ENCODE measurements around the gene PTPRM. TPM values are rescaled to one million over a fixed set of nuclear protein-coding genes. Genes with fewer than 3 reads are reported as not detected.

The PTPRM gene
- total RNA-seq, 1 donor from 2014 or later: 40.1 TPM

GRCh38 chr18:7850446-7850845 lies 283.3 kb downstream of the PTPRM start:
- DNase-seq (ENCODE audit: low read depth in 2 of 2): no peak

GRCh38 chr18:7855028-7855427 lies 287.9 kb downstream of the PTPRM start:
- DNase-seq (ENCODE audit: low read depth in 2 of 2): no peak

GRCh38 chr18:7855671-7856070 lies 288.6 kb downstream of the PTPRM start:
- no peak for DNase-seq (ENCODE audit: low read depth in 2 of 2)

- no peak for DNase-seq (ENCODE audit: low read depth in 2 of 2)
Measured at GRCh38 chr18:7856116-7856515, 289.0 kb downstream of the PTPRM start.

- DNase-seq (ENCODE audit: low read depth in 2 of 2): no peak
Measured at GRCh38 chr18:7856733-7857132, 289.6 kb downstream of the PTPRM start.

GRCh38 chr18:7857562-7857961 lies 290.4 kb downstream of the PTPRM start:
- no peak for DNase-seq (ENCODE audit: low read depth in 2 of 2)

- DNase-seq (ENCODE audit: low read depth in 2 of 2): no peak
Measured at GRCh38 chr18:7859122-7859521, 292.0 kb downstream of the PTPRM start.

GRCh38 chr18:7870266-7870665 lies 303.1 kb downstream of the PTPRM start:
- no peak for DNase-seq (ENCODE audit: low read depth in 2 of 2)

- no peak for DNase-seq (ENCODE audit: low read depth in 2 of 2)
Measured at GRCh38 chr18:7870855-7871254, 303.7 kb downstream of the PTPRM start.

GRCh38 chr18:7871560-7872456 lies 304.7 kb downstream of the PTPRM start:
- DNase-seq (ENCODE audit: low read depth in 2 of 2): no peak

GRCh38 chr18:7872569-7872968 lies 305.5 kb downstream of the PTPRM start:
- peak; percentile 64 to 67 for DNase-seq (ENCODE audit: low read depth in 2 of 2)

- no peak for DNase-seq (ENCODE audit: low read depth in 2 of 2)
Measured at GRCh38 chr18:7873316-7873715, 306.2 kb downstream of the PTPRM start.

- no peak for DNase-seq (ENCODE audit: low read depth in 2 of 2)
Measured at GRCh38 chr18:7876354-7877104, 309.4 kb downstream of the PTPRM start.

- DNase-seq (ENCODE audit: low read depth in 2 of 2): peak in 1 of 2 donors; percentile 37
Measured at GRCh38 chr18:7877609-7878008, 310.5 kb downstream of the PTPRM start.

GRCh38 chr18:7878265-7879211 lies 311.4 kb downstream of the PTPRM start:
- DNase-seq (ENCODE audit: low read depth in 2 of 2): peak; percentile 85 to 90

- DNase-seq (ENCODE audit: low read depth in 2 of 2): peak; percentile 18
Measured at GRCh38 chr18:7879717-7880116, 312.6 kb downstream of the PTPRM start.

GRCh38 chr18:7885865-7886264 lies 318.7 kb downstream of the PTPRM start:
- DNase-seq (ENCODE audit: low read depth in 2 of 2): no peak

- no peak for DNase-seq (ENCODE audit: low read depth in 2 of 2)
Measured at GRCh38 chr18:7886436-7886835, 319.3 kb downstream of the PTPRM start.

- DNase-seq (ENCODE audit: low read depth in 2 of 2): no peak
Measured at GRCh38 chr18:7889515-7889914, 322.4 kb downstream of the PTPRM start.

GRCh38 chr18:7890075-7890474 lies 323.0 kb downstream of the PTPRM start:
- DNase-seq (ENCODE audit: low read depth in 2 of 2): no peak

- no peak for DNase-seq (ENCODE audit: low read depth in 2 of 2)
Measured at GRCh38 chr18:7892556-7892955, 325.4 kb downstream of the PTPRM start.

- DNase-seq (ENCODE audit: low read depth in 2 of 2): no peak
Measured at GRCh38 chr18:7894592-7894991, 327.5 kb downstream of the PTPRM start.

Data from lung microvascular endothelial cell (primary cell).